HG03039 (cell line): ENCODE data around the gene NAV3.

ENCODE experiments used
- ATAC-seq: cut with Tn5 transposase; IDR thresholded peaks from one replicate; pipeline ENCODE4 v1.9.1; 2021; ENCODE audit warnings: mild to moderate bottlenecking, moderate library complexity; ENCODE audit not compliant: unreplicated experiment

NAV3 gene

GRCh38 chr12:78035901-78036606, 205.4 kb downstream of the NAV3 start:
- no peak for ATAC-seq

- no peak for ATAC-seq
Measured at GRCh38 chr12:78036874-78037273, 206.2 kb downstream of the NAV3 start.

GRCh38 chr12:78037707-78038106, 207.0 kb downstream of the NAV3 start:
- ATAC-seq: no peak

GRCh38 chr12:78038541-78038940, 207.8 kb downstream of the NAV3 start:
- ATAC-seq: no peak

- ATAC-seq: no peak
Measured at GRCh38 chr12:78038986-78039385, 208.3 kb downstream of the NAV3 start.

GRCh38 chr12:78040111-78040510, 209.4 kb downstream of the NAV3 start:
- ATAC-seq: no peak

GRCh38 chr12:78050790-78051189, 220.1 kb downstream of the NAV3 start:
- no peak for ATAC-seq

GRCh38 chr12:78055545-78055944, 224.9 kb downstream of the NAV3 start:
- ATAC-seq: no peak

- no peak for ATAC-seq
Measured at GRCh38 chr12:78057075-78057474, 226.4 kb downstream of the NAV3 start.

- no peak for ATAC-seq
Measured at GRCh38 chr12:78060186-78060585, 229.5 kb downstream of the NAV3 start.

- ATAC-seq: no peak
Measured at GRCh38 chr12:78062786-78063185, 232.1 kb downstream of the NAV3 start.

GRCh38 chr12:78081590-78082314, 251.1 kb downstream of the NAV3 start:
- ATAC-seq: no peak

GRCh38 chr12:78085542-78086182, 255.0 kb downstream of the NAV3 start:
- ATAC-seq: no peak

GRCh38 chr12:78086553-78087362, 256.1 kb downstream of the NAV3 start:
- ATAC-seq: no peak

GRCh38 chr12:78087363-78087675, 256.6 kb downstream of the NAV3 start:
- ATAC-seq: no peak

- peak; percentile 49 for ATAC-seq
Measured at GRCh38 chr12:78088391-78088832, 257.7 kb downstream of the NAV3 start.

GRCh38 chr12:78090266-78090665, 259.6 kb downstream of the NAV3 start:
- no peak for ATAC-seq

GRCh38 chr12:78095623-78096022, 264.9 kb downstream of the NAV3 start:
- no peak for ATAC-seq

GRCh38 chr12:78096909-78097597, 266.4 kb downstream of the NAV3 start:
- no peak for ATAC-seq

- ATAC-seq: no peak
Measured at GRCh38 chr12:78099806-78100205, 269.1 kb downstream of the NAV3 start.
